Left lung (tissue), 10 donors: Measurements from ENCODE around the gene BCL2A1. TPM values are rescaled to one million over a fixed set of nuclear protein-coding genes. Genes with fewer than 3 reads are reported as not detected.

Experiments
- ATAC-seq: fragments of 200-7000 bp; cut with Tn5 transposase; one replicate; pipeline ENCODE4 v1.9.1; 2020; ENCODE audit warnings: moderate library complexity
- DNase-seq, 4 donors: peaks; one replicate each; pipeline ENCODE4 v3.0.0-alpha.2; 2013 to 2020
- H3K27ac ChIP-seq, 2 donors: fragments of 200-600 bp; sonication (generic) in 1 of 2; one replicate each; pipeline versions ENCODE4 v1.5.0 to v1.8.0; 2020 to 2021
- H3K27me3 ChIP-seq, 2 donors: fragments of 200-600 bp; sonication (generic) in 1 of 2; one replicate each; pipeline versions ENCODE4 v1.5.0 to v1.8.0; 2020 to 2021
- H3K36me3 ChIP-seq, 2 donors: fragments of 200-600 bp; sonication (generic) in 1 of 2; one replicate each; pipeline versions ENCODE4 v1.5.0 to v1.8.0; 2020 to 2021
- H3K4me1 ChIP-seq, 2 donors: fragments of 200-600 bp; one replicate each; pipeline ENCODE4 v1.8.0; 2021
- H3K4me3 ChIP-seq, 2 donors: fragments of 200-600 bp; sonication (generic) in 1 of 2; one replicate each; pipeline versions ENCODE4 v1.5.0 to v1.8.0; 2020 to 2021; ENCODE audit warnings: mild to moderate bottlenecking in 1 of 2
- H3K9me3 ChIP-seq, 2 donors: fragments of 200-600 bp; sonication (generic) in 1 of 2; one replicate each; pipeline versions ENCODE4 v1.5.0 to v1.8.0; 2020 to 2021
- CTCF ChIP-seq, 2 donors: fragments of 200-600 bp; sonication (generic) in 1 of 2; IDR thresholded peaks; one replicate each; pipeline versions ENCODE4 v1.5.0 to v1.8.0; 2021; ENCODE audit warnings: antibody characterized with exemption in 2 of 2
- intact Hi-C, 2 donors: fragments of 100-400 bp; cut with DNase I; formaldehyde crosslinking; loops; one replicate each; pipeline versions ENCODE4 v1.11.2 to v1.14.2; 2022
- polyA plus RNA-seq, 6 donors: library from polyadenylated mRNA; unstranded; fragments of 120-200 nt; gene quantifications; one replicate each; pipeline ENCODE4 v1.2.1, GENCODE V29; 2013; ENCODE audit not compliant: insufficient read length in 6 of 6
- total RNA-seq, 2 donors: library from RNA; stranded (reverse); fragmentation: NEBNext Ultra II Directional; extraction: Animal tissue kit (Norgen Biotek cat#: 25700); gene quantifications; one replicate each; pipeline ENCODE4 v1.2.1, GENCODE V29; 2021
- donor health status: DM: no; HTN: yes; CAD: no.
- donor health status: DM: no; HTN: no; CAD: no.

BCL2A1 gene
- total and polyA plus RNA-seq, 8 donors = 0.24 to 99.2 (median 0.78) TPM

- intact Hi-C loops = no loop called here
- ATAC-seq = no peak
- H3K4me3 ChIP-seq = no peak overlapping the region
- no peak for TF ChIP-seq CTCF (IDR thresholded peaks at IDR 0.05)
- no peak for DNase-seq
- H3K4me1 ChIP-seq = no peaks in the 10 kb centered on the region
- H3K9me3 ChIP-seq = no peaks in the 10 kb centered on the region
- no peaks in the 10 kb centered on the region for H3K36me3 ChIP-seq
- H3K27me3 ChIP-seq = no peaks in the 10 kb centered on the region
- no peak overlapping the region for H3K27ac ChIP-seq
These were observed 36.5 kb upstream of the BCL2A1 start for GRCh38 chr15:80007532-80007931.

- ATAC-seq (no peak), DNase-seq (no peak)
- Histone ChIP-seq H3K27ac (no peak overlapping the region), H3K9me3 (no peaks in the 10 kb centered on the region), H3K4me1 (no peaks in the 10 kb centered on the region), H3K36me3 (no peaks in the 10 kb centered on the region), H3K4me3 (no peak overlapping the region), H3K27me3 (no peaks in the 10 kb centered on the region)
- intact Hi-C loops = no loop called here
- no peak for TF ChIP-seq CTCF (IDR thresholded peaks at IDR 0.05)
These were observed 36.0 kb upstream of the BCL2A1 start for GRCh38 chr15:80006946-80007345.

- TF ChIP-seq CTCF (IDR thresholded peaks at IDR 0.05) = no peak
- H3K27ac ChIP-seq = no peak overlapping the region
- intact Hi-C loops = no loop called here
- no peak overlapping the region for H3K4me3 ChIP-seq
- no peaks in the 10 kb centered on the region for H3K27me3 ChIP-seq
- H3K9me3 ChIP-seq = no peaks in the 10 kb centered on the region
- no peaks in the 10 kb centered on the region for H3K36me3 ChIP-seq
- no peaks in the 10 kb centered on the region for H3K4me1 ChIP-seq
- DNase-seq = no peak
- no peak for ATAC-seq
These were observed 33.0 kb upstream of the BCL2A1 start for GRCh38 chr15:80003934-80004472.

- H3K4me3 ChIP-seq = no peak overlapping the region
- TF ChIP-seq CTCF (IDR thresholded peaks at IDR 0.05) = no peak
- H3K4me1 ChIP-seq = no peaks in the 10 kb centered on the region
- intact Hi-C loops = no loop called here
- H3K9me3 ChIP-seq = no peaks in the 10 kb centered on the region
- no peak for DNase-seq
- H3K27me3 ChIP-seq = no peaks in the 10 kb centered on the region
- no peak for ATAC-seq
- no peak overlapping the region for H3K27ac ChIP-seq
- no peaks in the 10 kb centered on the region for H3K36me3 ChIP-seq
These were observed 32.2 kb upstream of the BCL2A1 start for GRCh38 chr15:80003171-80003570.

- ATAC-seq (no peak), DNase-seq (no peak)
- intact Hi-C loops = no loop called here
- H3K4me3 ChIP-seq = no peak overlapping the region
- no peaks in the 10 kb centered on the region for H3K4me1 ChIP-seq
- H3K36me3 ChIP-seq = no peaks in the 10 kb centered on the region
- H3K9me3 ChIP-seq = no peaks in the 10 kb centered on the region
- no peaks in the 10 kb centered on the region for H3K27me3 ChIP-seq
- H3K27ac ChIP-seq = no peak overlapping the region
- no peak for TF ChIP-seq CTCF (IDR thresholded peaks at IDR 0.05)
These were observed 31.3 kb upstream of the BCL2A1 start for GRCh38 chr15:80002267-80002666.
